ENCODE results near the gene CARM1. TPM values are rescaled to one million over a fixed set of nuclear protein-coding genes. Genes with fewer than 3 reads are reported as not detected.
A peak's percentile ranks its signal among the peaks of the same experiment; 100 is the strongest.

CARM1 gene
- total RNA-seq, 1 experiment from 2014 or later, result 63.7 TPM

- peaks cover 8% of the 10 kb centered on the region for H3K36me3 ChIP-seq (ENCODE audit: low read depth)
- POLR2A ChIA-PET (ENCODE audit: unreplicated experiment), result no interaction called here
- H3F3A ChIP-seq (ENCODE audit: insufficient read depth, low read depth), result peaks cover 32% of the 10 kb centered on the region
Measured at GRCh38 chr19:10832939-10833296, 38.4 kb upstream of the CARM1 start.

GRCh38 chr19:10835089-10835753 lies 36.1 kb upstream of the CARM1 start:
- peaks cover 8% of the 10 kb centered on the region for H3K36me3 ChIP-seq (ENCODE audit: low read depth)
- peak in 1 of 2 experiments; percentile 99 for DNase-seq
- intact Hi-C loops (cut with micrococcal nuclease; ENCODE audit: unreplicated experiment), result loop anchor here (2.0 kb wide), 1 partner anchor 36 kb away; the partner anchor contains the start of gene CARM1
- H3K27ac ChIP-seq, result no peak overlapping the region
- H4K20me1 ChIP-seq (ENCODE audit: insufficient read depth), result no peaks in the 10 kb centered on the region
- peaks cover 32% of the 10 kb centered on the region for H3F3A ChIP-seq (ENCODE audit: insufficient read depth, low read depth)
- H3K27me3 ChIP-seq (ENCODE audit: insufficient read depth, low read depth), result no peaks in the 10 kb centered on the region
- POLR2A ChIA-PET (ENCODE audit: unreplicated experiment), result interaction anchor here (0.6 to 0.7 kb wide), 2 partner anchors 11 to 29 kb away, joined by 3 to 5 read pairs; no protein-coding TSS in a partner anchor
- no TSS peak for BruUV-seq (replicated peaks)
- no peak overlapping the region for H2AFZ ChIP-seq
- H3K9me2 ChIP-seq (ENCODE audit: insufficient read depth), result no peaks in the 10 kb centered on the region
- H3K4me1 ChIP-seq (replicated peaks; ENCODE audit: insufficient read depth), result peaks cover 13% of the 10 kb centered on the region
- H3K4me2 ChIP-seq, result peak overlapping the region; percentile 58
- peak overlapping the region; percentile 38; the same call in 1 of the 2 replicates for H3K4me3 ChIP-seq
- peaks cover 10% of the 10 kb centered on the region; the same call in 1 of the 2 replicates for H3K79me2 ChIP-seq (ENCODE audit: low read depth)
- H3K9me3 ChIP-seq (ENCODE audit: insufficient read depth, low read depth), result no peaks in the 10 kb centered on the region
- no peak for TF ChIP-seq EZH2 (IDR thresholded peaks at IDR 0.05; ENCODE audit: low read depth)
- TF ChIP-seq CTCF (conservative IDR thresholded peaks at IDR 0.05), result no peak
- CTCF ChIA-PET, result interaction anchor here (0.5 to 2.5 kb wide), 6 partner anchors 14 to 156 kb away, joined by 3 to 13 read pairs (median 7); partner anchors contain the start of gene DNM2

More at GRCh38 chr19:10832939-10833296, 38.4 kb upstream of the CARM1 start:
- no peak for DNase-seq
- H4K20me1 ChIP-seq (ENCODE audit: insufficient read depth), result no peaks in the 10 kb centered on the region
- no peaks in the 10 kb centered on the region for H3K9me3 ChIP-seq (ENCODE audit: insufficient read depth, low read depth)
- intact Hi-C loops (cut with micrococcal nuclease; ENCODE audit: unreplicated experiment), result no loop called here
- no peak overlapping the region for H2AFZ ChIP-seq
- peaks cover 10% of the 10 kb centered on the region; the same call in 1 of the 2 replicates for H3K79me2 ChIP-seq (ENCODE audit: low read depth)
- no peaks in the 10 kb centered on the region for H3K27me3 ChIP-seq (ENCODE audit: insufficient read depth, low read depth)
- TF ChIP-seq EZH2 (IDR thresholded peaks at IDR 0.05; ENCODE audit: low read depth), result no peak
- no peak for TF ChIP-seq CTCF (conservative IDR thresholded peaks at IDR 0.05)
- no peak overlapping the region for H3K4me3 ChIP-seq
- H3K27ac ChIP-seq, result no peak overlapping the region
- BruUV-seq (replicated peaks), result no TSS peak
- CTCF ChIA-PET, result no interaction called here
- peaks cover 13% of the 10 kb centered on the region for H3K4me1 ChIP-seq (replicated peaks; ENCODE audit: insufficient read depth)
- H3K9me2 ChIP-seq (ENCODE audit: insufficient read depth), result no peaks in the 10 kb centered on the region
- no peak overlapping the region for H3K4me2 ChIP-seq

- intact Hi-C loops (cut with micrococcal nuclease; ENCODE audit: unreplicated experiment), result loop anchor here (1.0 to 2.0 kb wide), 4 partner anchors 27 to 119 kb away; partner anchors contain the start of gene CARM1
- H3K9me2 ChIP-seq (ENCODE audit: insufficient read depth), result no peaks in the 10 kb centered on the region
- H3F3A ChIP-seq (ENCODE audit: insufficient read depth, low read depth), result peaks cover 32% of the 10 kb centered on the region
- no peaks in the 10 kb centered on the region for H3K27me3 ChIP-seq (ENCODE audit: insufficient read depth, low read depth)
- H3K36me3 ChIP-seq (ENCODE audit: low read depth), result peaks cover 8% of the 10 kb centered on the region
- peak within 1 kb of the TSS; percentile 71 for H3K4me2 ChIP-seq
- H3K4me1 ChIP-seq (replicated peaks; ENCODE audit: insufficient read depth), result peaks cover 13% of the 10 kb centered on the region
- TF ChIP-seq CTCF (conservative IDR thresholded peaks at IDR 0.05) (peak; percentile 56), EZH2 (IDR thresholded peaks at IDR 0.05; ENCODE audit: low read depth) (no peak)
- CTCF ChIA-PET, result interaction anchor here (0.5 to 2.5 kb wide), 9 partner anchors 22 to 1250 kb away, joined by 3 to 13 read pairs (median 5); partner anchors contain the start of gene DNM2
- H3K79me2 ChIP-seq (ENCODE audit: low read depth), result peaks cover 10% of the 10 kb centered on the region; the same call in 1 of the 2 replicates
- no TSS peak for BruUV-seq (replicated peaks)
- H3K4me3 ChIP-seq, result peak within 1 kb of the TSS; percentile 62
- peak within 1 kb of the TSS; percentile 91 for H2AFZ ChIP-seq
- peak within 1 kb of the TSS; percentile 89 for H3K27ac ChIP-seq
- no peaks in the 10 kb centered on the region for H3K9me3 ChIP-seq (ENCODE audit: insufficient read depth, low read depth)
- POLR2A ChIA-PET (ENCODE audit: unreplicated experiment), result interaction anchor here (0.5 to 1.0 kb wide), 8 partner anchors 9 to 599 kb away, joined by 3 to 24 read pairs (median 4); partner anchors contain the start of genes DNM2, ODAD3 and PRKCSH
- H4K20me1 ChIP-seq (ENCODE audit: insufficient read depth), result no peaks in the 10 kb centered on the region
- DNase-seq, result peak; percentile 94 to 98
Measured at GRCh38 chr19:10835754-10836478, 35.4 kb upstream of the CARM1 start, which contains the start of gene TMED1. Gene TMED1 (minus strand): TSS chr19:10836212. CDS start chr19:10836191, 21 bp downstream.
